DLD1 (cell line): ENCODE data around the gene SLC29A3.

Experiments used
- in situ Hi-C: cut with HindIII; loops from 2 replicates; pipeline ENCODE4 v1.10.0; 2017; ENCODE audit warnings: low sequenced_read_pairs

The SLC29A3 gene

GRCh38 chr10:71319800-71320392 is 837 bp downstream of the SLC29A3 start:
- in situ Hi-C loops, result no loop called here

DNA sequence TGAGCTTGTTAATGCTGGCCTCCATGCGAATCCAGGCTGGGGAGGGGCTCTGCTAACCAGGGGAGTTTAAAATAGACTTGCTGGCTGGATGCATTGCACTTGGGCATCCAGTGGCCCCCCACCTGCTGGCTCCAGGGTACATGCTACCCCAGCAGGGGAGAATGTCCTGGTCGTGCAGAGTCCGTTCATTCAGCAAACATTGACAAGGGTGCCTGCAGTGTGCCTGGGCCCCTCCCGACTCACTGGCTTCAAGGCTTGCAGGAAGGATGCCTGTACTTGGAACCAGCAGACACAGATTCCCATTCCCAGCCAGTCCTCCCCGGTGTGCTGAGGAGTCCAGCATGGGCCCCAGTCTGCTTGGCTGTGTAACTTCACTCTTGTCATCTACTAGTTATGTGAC is 1.5 kb downstream of the SLC29A3 start:
- in situ Hi-C loops, result no loop called here

DNA sequence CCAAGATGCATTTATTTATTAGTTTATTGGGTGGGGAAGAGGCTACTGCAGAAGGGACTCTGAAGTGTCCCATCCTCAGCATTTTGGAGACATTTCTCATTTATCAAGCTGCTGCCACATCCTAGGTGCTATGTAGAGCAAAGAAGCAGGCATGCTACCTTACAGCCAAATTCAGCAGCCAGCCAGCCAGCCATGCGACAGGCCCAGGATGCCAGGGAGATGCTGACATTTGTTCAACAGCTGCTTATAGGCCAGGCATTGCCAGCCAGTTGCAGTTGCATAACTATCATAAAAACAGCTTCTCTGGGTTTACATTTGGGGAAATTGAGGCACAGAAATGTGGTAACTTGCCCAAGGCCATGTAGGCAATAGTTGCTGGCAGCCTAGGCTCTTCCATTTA is 2.3 kb downstream of the SLC29A3 start:
- in situ Hi-C loops, result no loop called here

GRCh38 chr10:71323407-71323806 is 4.3 kb downstream of the SLC29A3 start:
- in situ Hi-C loops, result no loop called here

DNA sequence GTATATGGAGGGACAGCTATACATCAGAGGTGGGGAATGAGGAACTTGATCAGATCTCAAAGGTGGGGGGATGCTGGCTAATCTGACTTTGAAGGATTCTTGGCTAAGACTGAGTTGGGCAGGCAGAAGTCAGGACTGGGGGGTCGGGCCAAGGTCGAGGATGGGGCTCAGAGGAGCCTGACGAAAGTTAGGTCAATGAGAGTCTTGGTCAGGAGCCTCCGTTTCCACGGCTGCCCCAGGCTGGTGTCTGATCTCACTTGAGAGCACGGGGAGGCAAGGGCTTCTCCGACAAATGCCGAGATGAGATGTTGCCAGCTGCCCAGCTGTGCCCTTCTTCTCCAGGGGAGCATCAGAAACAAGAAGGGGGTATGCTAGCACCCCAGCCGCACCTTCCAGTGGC is 5.7 kb downstream of the SLC29A3 start:
- in situ Hi-C loops, result no loop called here

DNA sequence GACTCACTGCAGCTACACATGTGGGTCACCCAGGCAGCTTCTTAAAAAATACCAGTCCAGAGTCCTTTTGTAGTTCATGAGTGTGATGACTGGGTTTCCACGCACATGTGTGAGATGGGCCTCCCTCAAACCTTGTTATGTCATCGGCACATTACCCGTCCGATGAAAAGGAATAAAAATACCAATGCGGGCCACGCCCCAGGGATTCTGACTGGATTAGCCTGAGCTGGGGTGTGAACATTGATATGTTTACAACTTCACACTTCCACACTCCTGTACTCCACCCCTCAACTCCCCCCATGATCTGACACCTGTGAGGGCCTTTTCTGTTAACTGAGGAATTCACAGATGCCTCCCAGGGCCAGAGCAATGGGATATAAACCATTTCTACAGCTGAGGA is 6.2 kb downstream of the SLC29A3 start:
- in situ Hi-C loops, result no loop called here

- in situ Hi-C loops, result no loop called here
Measured at GRCh38 chr10:71326464-71326881, 7.4 kb downstream of the SLC29A3 start.

GRCh38 chr10:71330789-71331404 is 11.8 kb downstream of the SLC29A3 start:
- in situ Hi-C loops, result no loop called here

- in situ Hi-C loops, result no loop called here
Measured at GRCh38 chr10:71331736-71332135, 12.7 kb downstream of the SLC29A3 start.

GRCh38 chr10:71332466-71332865 is 13.4 kb downstream of the SLC29A3 start:
- in situ Hi-C loops, result no loop called here

DNA sequence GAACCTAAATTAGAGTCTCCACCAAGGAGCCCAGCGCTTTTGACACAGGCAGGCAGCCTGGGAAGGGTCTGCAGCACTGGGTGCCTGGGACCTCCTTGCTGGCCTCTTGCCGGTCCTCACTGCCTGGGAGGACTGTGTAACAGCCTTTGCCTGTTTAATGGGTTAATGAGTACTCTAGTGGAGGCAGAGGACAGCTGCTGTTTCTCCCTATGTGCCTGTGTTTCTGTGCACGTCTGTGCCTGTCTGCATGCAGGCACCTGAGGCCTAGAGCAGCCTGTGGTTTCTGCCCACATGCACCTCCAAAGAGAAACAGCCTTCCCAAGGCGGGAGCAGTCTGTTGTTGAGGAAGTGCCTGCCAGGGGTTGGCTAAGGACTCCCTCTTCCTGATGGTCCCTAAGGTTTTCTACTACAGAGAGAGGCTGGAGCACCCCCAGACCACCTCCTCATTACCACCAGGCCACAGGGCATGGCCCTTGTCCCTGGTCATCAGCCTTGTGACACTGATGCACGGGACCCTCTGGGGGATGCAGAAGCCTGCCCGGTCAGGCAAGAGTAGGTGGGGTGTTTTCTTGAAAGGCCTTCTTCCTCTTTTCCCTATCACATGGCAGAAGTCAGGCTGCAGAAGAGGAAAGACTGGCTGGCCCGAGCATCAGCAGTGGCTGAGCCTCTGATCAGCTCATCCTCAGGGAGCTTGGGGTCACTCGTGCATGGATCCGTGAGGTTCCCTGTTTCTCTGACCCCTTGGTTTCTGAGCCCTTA is 14.2 kb downstream of the SLC29A3 start:
- in situ Hi-C loops, result no loop called here

- in situ Hi-C loops, result no loop called here
Measured at GRCh38 chr10:71334221-71334791, 15.2 kb downstream of the SLC29A3 start.

- in situ Hi-C loops, result no loop called here
Measured at GRCh38 chr10:71335173-71335708, 16.2 kb downstream of the SLC29A3 start.

GRCh38 chr10:71336632-71337031 is 17.6 kb downstream of the SLC29A3 start:
- in situ Hi-C loops, result no loop called here

GRCh38 chr10:71337219-71337701 is 18.2 kb downstream of the SLC29A3 start:
- in situ Hi-C loops, result no loop called here

DNA sequence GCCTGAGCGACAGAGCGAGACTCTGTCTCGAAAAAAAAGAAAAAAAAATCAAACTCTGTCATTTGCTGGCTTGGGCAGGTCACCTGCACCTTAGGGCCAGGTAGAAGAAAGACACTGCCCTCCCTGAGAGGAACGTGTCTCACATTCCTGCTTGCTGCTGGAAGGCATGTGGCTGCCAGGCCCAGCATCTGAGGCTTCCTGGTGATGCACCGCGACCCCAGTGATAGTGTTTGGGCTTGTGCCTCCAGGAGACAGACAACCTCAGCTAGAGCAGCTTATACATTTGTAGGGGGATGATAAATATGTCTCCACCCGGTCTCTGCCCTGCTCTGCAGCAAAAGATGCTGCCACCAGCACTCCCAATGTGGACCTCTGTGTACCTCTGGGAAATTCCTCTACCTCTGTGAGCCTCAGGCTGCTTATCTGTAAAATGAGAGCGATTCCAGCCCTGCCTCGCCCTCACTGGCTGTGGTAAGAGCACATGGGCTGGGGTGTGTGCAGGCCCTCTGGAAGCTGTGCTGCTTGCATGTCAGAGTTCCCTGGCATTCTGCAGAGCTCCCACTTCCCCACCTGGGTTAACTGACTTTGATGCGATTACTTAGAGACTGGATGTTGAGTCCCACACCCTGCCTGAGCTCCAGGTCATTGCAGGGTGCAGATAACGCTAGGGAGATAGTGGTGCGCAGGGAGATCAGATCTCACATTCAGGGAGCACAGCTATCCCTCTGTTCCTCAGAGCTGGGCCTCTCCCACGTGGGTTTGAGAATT is 19.9 kb downstream of the SLC29A3 start:
- in situ Hi-C loops, result no loop called here

DNA sequence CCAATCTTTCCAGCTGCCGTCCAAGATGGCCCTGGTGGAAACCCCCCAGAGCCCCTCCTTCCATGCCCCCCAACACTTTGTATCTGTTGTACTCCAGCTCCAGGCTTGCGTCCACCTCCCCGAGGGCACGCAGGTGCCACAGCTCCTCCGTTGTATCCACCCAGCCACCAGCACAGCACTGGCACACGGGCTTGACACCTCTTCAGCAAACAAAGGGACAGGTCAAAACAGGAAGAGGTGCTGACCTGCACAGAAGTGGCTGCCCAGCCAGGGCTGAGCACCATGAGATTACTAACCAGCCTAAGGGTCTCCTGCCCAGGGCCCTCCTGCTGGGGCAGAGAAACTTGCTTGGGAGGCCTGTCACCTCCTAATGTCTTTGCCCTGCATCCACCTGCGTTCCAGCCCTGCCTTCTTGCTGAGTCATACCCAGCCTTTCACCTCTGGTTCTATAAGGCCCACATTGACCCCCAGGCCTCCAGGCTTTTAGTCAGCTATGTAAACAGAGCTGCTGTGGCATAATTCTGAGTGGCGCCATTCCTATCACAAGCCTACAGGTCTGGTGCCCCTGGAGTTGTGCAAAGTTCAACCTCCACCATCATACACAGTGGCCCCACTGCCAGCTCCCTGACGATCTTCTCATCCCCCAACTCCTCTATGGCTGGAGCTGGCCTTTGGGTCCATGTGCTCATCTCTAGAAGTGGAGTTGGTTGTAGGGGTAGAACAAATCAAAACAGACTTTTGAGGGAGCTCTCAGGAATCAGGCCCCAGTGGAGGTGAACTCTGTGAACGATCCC is 20.9 kb downstream of the SLC29A3 start:
- in situ Hi-C loops, result no loop called here

DNA sequence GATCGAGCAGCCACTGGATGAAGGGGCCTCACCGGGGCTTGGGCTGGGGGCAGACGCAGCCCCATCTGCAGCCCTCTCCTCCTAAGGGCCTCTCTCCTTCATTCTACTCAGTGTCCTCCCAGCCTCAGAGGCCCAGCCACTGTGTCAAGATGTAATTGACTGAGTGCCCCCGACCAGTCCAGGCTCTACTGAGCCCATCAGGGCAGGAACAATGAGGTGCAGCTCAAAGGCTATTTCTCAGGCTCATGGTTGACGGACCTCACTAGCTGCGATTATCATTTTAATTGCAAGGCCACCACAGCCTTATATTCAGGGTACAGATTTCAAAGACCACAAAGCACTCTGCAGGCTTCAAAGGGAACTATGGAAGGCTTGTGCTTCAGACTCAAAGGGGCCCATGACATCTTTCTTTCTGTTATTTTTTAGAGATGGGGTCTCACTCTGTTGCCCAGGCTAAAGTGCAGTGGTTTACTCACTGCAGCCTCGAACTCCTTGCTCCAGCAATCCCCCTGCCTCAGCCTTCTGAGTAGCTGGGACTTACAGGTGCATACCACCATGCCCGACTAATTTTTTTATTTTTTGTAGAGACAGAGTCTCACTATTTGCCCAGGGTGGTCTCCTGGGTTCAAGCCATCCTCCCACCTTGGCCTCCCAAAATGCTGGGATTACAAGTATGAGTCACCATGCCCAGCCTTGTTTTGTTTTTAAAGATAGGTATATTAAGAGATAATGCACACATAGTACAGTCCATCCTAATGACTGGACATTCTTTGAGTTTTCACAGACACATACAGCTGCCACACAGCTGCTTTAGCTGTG is 23.7 kb downstream of the SLC29A3 start:
- in situ Hi-C loops, result no loop called here

DNA sequence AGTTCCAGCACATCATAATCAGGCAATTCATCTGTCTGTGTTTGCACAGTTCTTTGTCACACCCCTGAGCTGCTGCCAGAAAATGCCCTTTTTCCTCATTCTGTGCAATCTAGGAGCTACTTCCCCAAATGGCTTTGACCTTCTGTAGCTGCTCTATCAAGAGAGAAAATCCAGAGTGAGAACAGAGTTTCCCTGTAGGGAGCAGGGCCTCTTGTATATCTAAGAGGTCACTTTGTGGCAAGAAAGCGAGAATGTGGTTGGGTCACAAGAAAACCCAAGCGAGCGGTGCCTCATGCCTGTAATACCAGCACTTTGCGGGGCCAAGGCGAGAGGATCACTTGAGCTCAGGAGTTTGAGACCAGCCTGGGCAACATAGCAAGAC is 24.3 kb downstream of the SLC29A3 start:
- in situ Hi-C loops, result no loop called here
